HG03039 (cell line): ENCODE results near the gene VIT.

Experiments used
- ATAC-seq: cut with Tn5 transposase; IDR thresholded peaks from one replicate; pipeline ENCODE4 v1.9.1; 2021; ENCODE audit warnings: mild to moderate bottlenecking, moderate library complexity; ENCODE audit not compliant: unreplicated experiment

Gene VIT

GRCh38 chr2:36854241-36854640 is 157.7 kb downstream of the VIT start:
- ATAC-seq: no peak

- ATAC-seq: no peak
Measured at GRCh38 chr2:36855429-36855828, 158.9 kb downstream of the VIT start.

- no peak for ATAC-seq
Measured at GRCh38 chr2:36857713-36858112, 161.2 kb downstream of the VIT start.

GRCh38 chr2:36858551-36859365 is 162.3 kb downstream of the VIT start:
- ATAC-seq: no peak

GRCh38 chr2:36859366-36859792 is 162.9 kb downstream of the VIT start:
- ATAC-seq: no peak

- no peak for ATAC-seq
Measured at GRCh38 chr2:36861896-36862295, 165.4 kb downstream of the VIT start.
